OCI-LY1 (cell line): ENCODE measurements around the gene MYO16.

Experiments
- H2AFZ ChIP-seq: fragments of 200-600 bp; sonication (generic), shearing (Covaris generic); 2 replicates; pipeline ENCODE4 v1.6.0; 2014; ENCODE audit warnings: antibody characterized with exemption, mild to moderate bottlenecking, low read length
- H3F3A ChIP-seq: fragments of 200-600 bp; sonication (generic), shearing (Covaris generic); 2 replicates; pipeline ENCODE4 v1.6.0; 2014; ENCODE audit warnings: mild to moderate bottlenecking, antibody characterized with exemption, low read length, moderate library complexity; ENCODE audit not compliant: insufficient read depth
- H3K27ac ChIP-seq: fragments of 200-600 bp; sonication (generic); 2 replicates; pipeline ENCODE4 v1.5.1; 2014; ENCODE audit warnings: low read length, mixed run types, mild to moderate bottlenecking, low read depth; ENCODE audit not compliant: poor library complexity, severe bottlenecking
- H3K27me3 ChIP-seq: fragments of 200-600 bp; sonication (generic); 2 replicates; pipeline ENCODE4 v1.6.0; 2014; ENCODE audit warnings: antibody characterized with exemption, mild to moderate bottlenecking, low read length, moderate library complexity; ENCODE audit not compliant: insufficient read depth
- H3K36me3 ChIP-seq: fragments of 200-600 bp; sonication (generic); 2 replicates; pipeline ENCODE4 v1.6.1; 2014; ENCODE audit warnings: mild to moderate bottlenecking, antibody characterized with exemption, low read length, moderate library complexity, mixed read lengths; ENCODE audit not compliant: insufficient read depth
- H3K4me1 ChIP-seq: fragments of 200-600 bp; sonication (generic); 2 replicates; pipeline ENCODE4 v1.5.1; 2014; ENCODE audit warnings: mild to moderate bottlenecking, low read length, moderate library complexity; ENCODE audit not compliant: insufficient read depth, severe bottlenecking
- H3K4me2 ChIP-seq: fragments of 200-600 bp; sonication (generic), shearing (Covaris generic); 2 replicates; pipeline ENCODE4 v1.6.1; 2014; ENCODE audit warnings: low read length
- H3K4me3 ChIP-seq: fragments of 200-600 bp; sonication (generic); 2 replicates; pipeline ENCODE4 v1.5.1; 2014; ENCODE audit warnings: low read length, low read depth, mild to moderate bottlenecking, mixed read lengths; ENCODE audit not compliant: poor library complexity, severe bottlenecking
- H3K79me2 ChIP-seq: fragments of 200-600 bp; shearing (Covaris generic); 2 replicates; pipeline ENCODE4 v1.6.1; 2016; ENCODE audit warnings: mixed run types, low read length, mixed read lengths; ENCODE audit not compliant: insufficient read depth
- H3K9ac ChIP-seq: fragments of 200-600 bp; sonication (generic), shearing (Covaris generic); 2 replicates; pipeline ENCODE4 v1.6.1; 2014; ENCODE audit warnings: mild to moderate bottlenecking, low read length, mixed read lengths
- H3K9me2 ChIP-seq: fragments of 200-600 bp; sonication (generic), shearing (Covaris generic); 2 replicates; pipeline ENCODE4 v1.6.1; 2014; ENCODE audit warnings: low read depth, mild to moderate bottlenecking, low read length, mixed read lengths
- H3K9me3 ChIP-seq: fragments of 200-600 bp; shearing (Covaris generic); 2 replicates; pipeline ENCODE4 v1.6.1; 2014; ENCODE audit warnings: low read length, mixed read lengths
- H4K20me1 ChIP-seq: fragments of 200-600 bp; sonication (generic), shearing (Covaris generic); 2 replicates; pipeline ENCODE4 v1.6.0; 2016; ENCODE audit warnings: mild to moderate bottlenecking, low read length; ENCODE audit not compliant: insufficient read depth
- EZH2 ChIP-seq: fragments of 200-600 bp; sonication (generic), shearing (Covaris generic); IDR thresholded peaks from 2 replicates; pipeline ENCODE4 v1.8.0; 2017; ENCODE audit warnings: borderline replicate concordance, mixed run types, mild to moderate bottlenecking, antibody characterized with exemption, low read length, moderate library complexity, mixed read lengths
- TF ChIP-seq, protein P1 (sequence below): fragments of 200-600 bp; sonication (generic), shearing (Covaris generic); IDR thresholded peaks from 2 replicates; pipeline ENCODE4 v1.5.1; 2017; ENCODE audit warnings: mild to moderate bottlenecking, antibody characterized with exemption, low read length, moderate library complexity, mixed read lengths

The MYO16 gene

DNA sequence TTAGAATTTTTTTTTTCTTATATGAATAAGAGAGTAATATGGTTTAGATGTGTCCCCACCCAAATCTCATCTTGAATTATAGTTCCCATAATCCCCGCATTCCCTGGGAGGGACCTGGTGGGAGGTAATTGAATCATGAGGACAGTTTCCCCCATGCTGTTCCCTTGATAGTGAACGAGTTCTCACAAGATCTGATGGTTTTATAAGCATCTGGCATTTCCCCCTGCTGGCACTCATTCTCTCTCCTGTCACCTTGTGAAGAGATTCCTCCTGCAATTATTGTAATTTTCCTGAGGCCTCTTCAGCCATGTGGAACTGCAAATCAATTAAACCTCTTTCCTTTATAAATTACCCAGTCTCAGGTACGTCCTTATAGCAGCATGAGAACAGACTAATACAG is 205.7 kb downstream of the MYO16 start:
- H3K4me2 ChIP-seq, result no peak overlapping the region
- no peak overlapping the region for H2AFZ ChIP-seq
- no peaks in the 10 kb centered on the region for H3F3A ChIP-seq
- no peak overlapping the region for H3K27ac ChIP-seq
- H3K36me3 ChIP-seq, result no peaks in the 10 kb centered on the region
- no peak for TF ChIP-seq EZH2
- TF ChIP-seq, protein P1, sequence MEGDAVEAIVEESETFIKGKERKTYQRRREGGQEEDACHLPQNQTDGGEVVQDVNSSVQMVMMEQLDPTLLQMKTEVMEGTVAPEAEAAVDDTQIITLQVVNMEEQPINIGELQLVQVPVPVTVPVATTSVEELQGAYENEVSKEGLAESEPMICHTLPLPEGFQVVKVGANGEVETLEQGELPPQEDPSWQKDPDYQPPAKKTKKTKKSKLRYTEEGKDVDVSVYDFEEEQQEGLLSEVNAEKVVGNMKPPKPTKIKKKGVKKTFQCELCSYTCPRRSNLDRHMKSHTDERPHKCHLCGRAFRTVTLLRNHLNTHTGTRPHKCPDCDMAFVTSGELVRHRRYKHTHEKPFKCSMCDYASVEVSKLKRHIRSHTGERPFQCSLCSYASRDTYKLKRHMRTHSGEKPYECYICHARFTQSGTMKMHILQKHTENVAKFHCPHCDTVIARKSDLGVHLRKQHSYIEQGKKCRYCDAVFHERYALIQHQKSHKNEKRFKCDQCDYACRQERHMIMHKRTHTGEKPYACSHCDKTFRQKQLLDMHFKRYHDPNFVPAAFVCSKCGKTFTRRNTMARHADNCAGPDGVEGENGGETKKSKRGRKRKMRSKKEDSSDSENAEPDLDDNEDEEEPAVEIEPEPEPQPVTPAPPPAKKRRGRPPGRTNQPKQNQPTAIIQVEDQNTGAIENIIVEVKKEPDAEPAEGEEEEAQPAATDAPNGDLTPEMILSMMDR, result no peak
- no peaks in the 10 kb centered on the region for H3K4me1 ChIP-seq
- H3K4me3 ChIP-seq, result no peak overlapping the region
- H3K79me2 ChIP-seq, result no peaks in the 10 kb centered on the region
- no peaks in the 10 kb centered on the region for H3K9me2 ChIP-seq
- no peak overlapping the region for H3K9ac ChIP-seq
- no peaks in the 10 kb centered on the region for H3K9me3 ChIP-seq
- H3K27me3 ChIP-seq, result no peaks in the 10 kb centered on the region
- no peaks in the 10 kb centered on the region for H4K20me1 ChIP-seq

DNA sequence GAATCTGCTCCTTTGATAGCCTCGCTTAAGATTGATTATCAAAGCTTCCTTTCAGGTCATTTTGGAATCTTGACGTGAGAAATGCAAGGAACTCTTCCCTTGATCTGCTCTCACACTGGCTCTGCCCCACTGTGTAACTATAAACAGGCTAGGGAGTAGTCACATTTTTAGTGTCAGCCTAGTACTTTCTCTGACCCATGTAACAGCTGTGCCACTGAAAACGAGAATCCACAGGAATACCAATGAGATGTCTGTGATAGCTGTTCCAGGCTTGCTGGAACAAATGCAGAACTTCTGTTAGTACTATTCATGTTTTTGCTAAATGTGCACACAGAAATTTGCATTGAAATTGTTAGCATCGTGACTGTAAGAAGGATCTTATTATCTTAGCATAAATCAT is 221.3 kb downstream of the MYO16 start:
- no peak overlapping the region for H2AFZ ChIP-seq
- H3K9me2 ChIP-seq, result no peaks in the 10 kb centered on the region
- H3K4me3 ChIP-seq, result no peak overlapping the region
- no peaks in the 10 kb centered on the region for H3K79me2 ChIP-seq
- TF ChIP-seq, protein P1, result no peak
- TF ChIP-seq EZH2, result no peak
- no peaks in the 10 kb centered on the region for H3K4me1 ChIP-seq
- H3K27me3 ChIP-seq, result no peaks in the 10 kb centered on the region
- H3F3A ChIP-seq, result no peaks in the 10 kb centered on the region
- H3K27ac ChIP-seq, result no peak overlapping the region
- no peaks in the 10 kb centered on the region for H3K36me3 ChIP-seq
- no peak overlapping the region for H3K4me2 ChIP-seq
- no peaks in the 10 kb centered on the region for H3K9me3 ChIP-seq
- no peak overlapping the region for H3K9ac ChIP-seq
- H4K20me1 ChIP-seq, result no peaks in the 10 kb centered on the region

DNA sequence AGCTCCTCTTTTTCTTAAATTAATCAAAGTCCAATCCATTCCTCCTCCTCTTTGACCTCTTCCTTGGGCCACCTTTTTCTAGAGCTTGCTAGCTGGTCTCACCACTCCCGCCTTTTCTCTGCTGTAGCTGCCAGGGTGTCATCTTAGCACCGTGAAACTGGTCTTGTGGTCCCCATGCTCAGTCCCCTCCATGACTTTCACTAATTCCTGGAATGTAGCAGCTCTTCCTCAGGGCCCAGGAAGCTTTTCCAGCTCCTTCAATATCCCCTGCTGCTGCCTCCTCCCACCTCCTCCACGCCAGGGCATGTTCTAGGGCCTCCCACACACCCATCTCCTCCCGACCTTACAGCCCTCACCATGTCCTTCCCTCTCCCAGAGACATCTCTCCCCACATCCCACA is 222.2 kb downstream of the MYO16 start:
- Histone ChIP-seq H3K27me3 (no peaks in the 10 kb centered on the region), H3K27ac (no peak overlapping the region), H3K4me1 (no peaks in the 10 kb centered on the region), H2AFZ (no peak overlapping the region), H3K36me3 (no peaks in the 10 kb centered on the region), H3K9me2 (no peaks in the 10 kb centered on the region), H3K9ac (no peak overlapping the region), H3K9me3 (no peaks in the 10 kb centered on the region), H3K79me2 (no peaks in the 10 kb centered on the region), H3K4me2 (no peak overlapping the region), H3F3A (no peaks in the 10 kb centered on the region), H3K4me3 (no peak overlapping the region), H4K20me1 (no peaks in the 10 kb centered on the region)
- TF ChIP-seq EZH2, result no peak
- TF ChIP-seq, protein P1, result no peak
